GM18870 (cell line): ENCODE measurements around the gene NBAS.
"Not testable (repeated sequence)": the region's sequence is repeated elsewhere in the genome, so short reads cannot be mapped to it uniquely, and the experiment has no call there.

Experiments
- ATAC-seq: cut with Tn5 transposase; IDR thresholded peaks from one replicate; pipeline ENCODE4 v1.9.1; 2021; ENCODE audit warnings: moderate library complexity; ENCODE audit not compliant: unreplicated experiment

Gene NBAS

GRCh38 chr2:15561574-15562344 lies 625 bp upstream of the NBAS start:
- peak; percentile 24 for ATAC-seq

GRCh38 chr2:15560140-15560987 lies 770 bp downstream of the NBAS start:
- ATAC-seq = no peak

- ATAC-seq = no peak
Measured at GRCh38 chr2:15559379-15560139, 1.6 kb downstream of the NBAS start.

GRCh38 chr2:15557887-15558311 lies 3.2 kb downstream of the NBAS start:
- ATAC-seq = no peak

GRCh38 chr2:15556311-15556930 lies 4.7 kb downstream of the NBAS start:
- ATAC-seq = no peak

- ATAC-seq = no peak
Measured at GRCh38 chr2:15555760-15556193, 5.4 kb downstream of the NBAS start.

GRCh38 chr2:15554525-15555218 lies 6.5 kb downstream of the NBAS start:
- no peak for ATAC-seq

- no peak for ATAC-seq
Measured at GRCh38 chr2:15553951-15554350, 7.2 kb downstream of the NBAS start.

GRCh38 chr2:15553519-15553918 lies 7.6 kb downstream of the NBAS start:
- no peak for ATAC-seq

GRCh38 chr2:15548974-15549373 lies 12.2 kb downstream of the NBAS start:
- no peak for ATAC-seq

- no peak for ATAC-seq
Measured at GRCh38 chr2:15547115-15547876, 13.8 kb downstream of the NBAS start.

GRCh38 chr2:15546297-15547098 lies 14.6 kb downstream of the NBAS start:
- no peak for ATAC-seq

- ATAC-seq = no peak
Measured at GRCh38 chr2:15544227-15544626, 16.9 kb downstream of the NBAS start.

- ATAC-seq = no peak
Measured at GRCh38 chr2:15543541-15543940, 17.6 kb downstream of the NBAS start.

GRCh38 chr2:15543053-15543452 lies 18.1 kb downstream of the NBAS start:
- ATAC-seq = no peak

- ATAC-seq = not testable (repeated sequence)
Measured at GRCh38 chr2:15542269-15542668, 18.9 kb downstream of the NBAS start.

- not testable (repeated sequence) for ATAC-seq
Measured at GRCh38 chr2:15540523-15540922, 20.6 kb downstream of the NBAS start.

GRCh38 chr2:15539999-15540398 lies 21.1 kb downstream of the NBAS start:
- ATAC-seq = peak; percentile 89

- ATAC-seq = no peak
Measured at GRCh38 chr2:15538792-15539191, 22.3 kb downstream of the NBAS start.
